Activated CD8-positive, alpha-beta T cell treated with anti-CD3 and anti-CD28 coated beads, Interleukin-2, amount 10 ng/mL, durations not matched to agents 7 days and 5 days (primary cell): Measurements from ENCODE around the gene ARTN. TPM values are rescaled to one million over a fixed set of nuclear protein-coding genes. Genes with fewer than 3 reads are reported as not detected.

Experiments
- ATAC-seq: fragments of 150-1000 bp; cut with Tn5 transposase; one replicate; pipeline ENCODE4 v1.10.0; 2021; ENCODE audit warnings: moderate library complexity
- CTCF ChIA-PET: fragments of 350-600 bp; sonication (Branson Sonifier 250); formaldehyde crosslinking; loops from one replicate; lab custom pipeline; 2021; ENCODE audit warnings: antibody characterized with exemption; lab: Charles Lee
- POLR2A ChIA-PET: fragments of 350-600 bp; sonication (Branson Sonifier 250); formaldehyde crosslinking; loops from one replicate; lab custom pipeline; 2021; ENCODE audit warnings: antibody characterized with exemption; lab: Charles Lee
- DNase-seq: peaks from one replicate; pipeline ENCODE4 v3.0.0-alpha.2; 2020
- H3K27ac Mint-ChIP-seq: one replicate; pipeline ENCODE4 v1.8.0; 2021; ENCODE audit warnings: mild to moderate bottlenecking, mixed read lengths
- H3K27me3 Mint-ChIP-seq: one replicate; pipeline ENCODE4 v1.8.0; 2021; ENCODE audit warnings: low read depth, mixed read lengths
- H3K36me3 Mint-ChIP-seq: one replicate; pipeline ENCODE4 v1.8.0; 2021; ENCODE audit warnings: low read depth, mixed read lengths
- H3K4me1 Mint-ChIP-seq: one replicate; pipeline ENCODE4 v1.8.0; 2021; ENCODE audit warnings: low read depth, mixed read lengths
- H3K4me3 Mint-ChIP-seq: one replicate; pipeline ENCODE4 v1.8.0; 2021; ENCODE audit warnings: mild to moderate bottlenecking, mixed read lengths
- H3K9me3 Mint-ChIP-seq: one replicate; pipeline ENCODE4 v1.8.0; 2022; ENCODE audit warnings: mixed read lengths; ENCODE audit not compliant: insufficient read depth
- total RNA-seq, 2 experiments: library from RNA; stranded (reverse); gene quantifications; one replicate each; pipeline ENCODE4 v1.2.3, GENCODE V29; 2021

The ARTN gene
- under 1 TPM; 0.23 to 0.68 TPM for total RNA-seq

DNA sequence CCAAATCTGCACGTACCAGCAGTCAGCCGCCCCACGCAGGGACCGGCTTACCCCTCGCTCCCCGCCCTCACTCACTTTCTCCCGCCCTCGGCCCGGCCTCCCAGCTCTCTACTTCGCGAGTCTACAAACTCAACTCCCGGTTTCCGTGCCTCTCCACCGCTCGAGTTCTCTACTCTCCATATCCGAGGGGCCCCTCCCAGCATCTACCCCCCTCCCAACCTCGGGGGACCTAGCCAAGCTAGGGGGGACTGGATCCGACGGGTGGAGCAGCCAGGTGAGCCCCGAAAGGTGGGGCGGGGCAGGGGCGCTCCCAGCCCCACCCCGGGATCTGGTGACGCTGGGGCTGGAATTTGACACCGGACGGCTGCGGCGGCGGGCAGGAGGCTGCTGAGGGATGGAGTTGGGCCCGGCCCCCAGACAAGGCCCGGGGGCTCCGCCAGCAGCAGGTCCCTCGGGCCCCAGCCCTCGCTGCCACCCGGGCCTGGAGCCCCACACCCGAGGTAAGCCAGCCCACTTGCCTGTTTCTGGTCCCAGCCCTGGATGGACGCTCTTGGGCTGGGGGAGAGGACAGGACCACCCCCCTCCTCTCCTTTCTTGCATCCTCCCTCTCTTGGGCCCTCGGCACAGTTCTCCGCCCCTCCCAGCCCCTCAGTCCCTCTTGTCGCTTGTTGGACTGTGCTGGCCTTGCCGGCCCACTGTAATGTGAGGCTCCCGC lies at the start of gene ARTN:
Gene ARTN, plus strand, starts transcription at position 416 of the 715 bp plus-strand sequence. CDS start 1,856 bp downstream, outside the sequence.
- Mint-ChIP-seq H3K27me3 (peaks cover 20% of the 10 kb centered on the region), H3K27ac (peak within 1 kb of the TSS; percentile 15), H3K4me3 (no peak within 1 kb of the TSS), H3K36me3 (peaks cover 4% of the 10 kb centered on the region), H3K4me1 (peaks cover 23% of the 10 kb centered on the region), H3K9me3 (no peaks in the 10 kb centered on the region)
- POLR2A ChIA-PET = no interaction called here
- DNase-seq (no peak), ATAC-seq (no peak)
- CTCF ChIA-PET = interaction anchor here (0.9 to 11.3 kb wide), 31 partner anchors 8 to 707 kb away, joined by 3 to 506 read pairs (median 10); partner anchors contain the start of genes ATP6V0B, IPO13, KDM4A and PTPRF

- Mint-ChIP-seq H3K4me1 (peaks cover 2% of the 10 kb centered on the region), H3K9me3 (no peaks in the 10 kb centered on the region), H3K4me3 (no peak overlapping the region), H3K27me3 (no peaks in the 10 kb centered on the region), H3K36me3 (no peaks in the 10 kb centered on the region), H3K27ac (no peak overlapping the region)
- CTCF ChIA-PET = interaction anchor here (1.5 kb wide), 1 partner anchor 50 kb away, joined by 4 read pairs; no protein-coding TSS in a partner anchor
- DNase-seq (no peak), ATAC-seq (no peak)
- POLR2A ChIA-PET = no interaction called here
Measured at GRCh38 chr1:43885279-43885801, 48.3 kb upstream of the ARTN start.

- CTCF ChIA-PET = no interaction called here
- Mint-ChIP-seq H3K36me3 (no peaks in the 10 kb centered on the region), H3K4me1 (peaks cover 2% of the 10 kb centered on the region), H3K9me3 (no peaks in the 10 kb centered on the region), H3K4me3 (no peak overlapping the region), H3K27ac (no peak overlapping the region), H3K27me3 (no peaks in the 10 kb centered on the region)
- no peak for ATAC-seq
- POLR2A ChIA-PET = no interaction called here
- DNase-seq = no peak
Measured at GRCh38 chr1:43887748-43888147, 45.9 kb upstream of the ARTN start.

- DNase-seq (no peak), ATAC-seq (no peak)
- CTCF ChIA-PET = interaction anchor here (1.3 to 1.9 kb wide), 2 partner anchors 44 to 127 kb away, joined by 4 to 6 read pairs; no protein-coding TSS in a partner anchor
- no peaks in the 10 kb centered on the region for H3K9me3 Mint-ChIP-seq
- H3K4me1 Mint-ChIP-seq = no peaks in the 10 kb centered on the region
- no peaks in the 10 kb centered on the region for H3K27me3 Mint-ChIP-seq
- no peaks in the 10 kb centered on the region for H3K36me3 Mint-ChIP-seq
- H3K4me3 Mint-ChIP-seq = no peak overlapping the region
- H3K27ac Mint-ChIP-seq = no peak overlapping the region
- POLR2A ChIA-PET = no interaction called here
Measured at GRCh38 chr1:43890815-43891214, 42.8 kb upstream of the ARTN start.

DNA sequence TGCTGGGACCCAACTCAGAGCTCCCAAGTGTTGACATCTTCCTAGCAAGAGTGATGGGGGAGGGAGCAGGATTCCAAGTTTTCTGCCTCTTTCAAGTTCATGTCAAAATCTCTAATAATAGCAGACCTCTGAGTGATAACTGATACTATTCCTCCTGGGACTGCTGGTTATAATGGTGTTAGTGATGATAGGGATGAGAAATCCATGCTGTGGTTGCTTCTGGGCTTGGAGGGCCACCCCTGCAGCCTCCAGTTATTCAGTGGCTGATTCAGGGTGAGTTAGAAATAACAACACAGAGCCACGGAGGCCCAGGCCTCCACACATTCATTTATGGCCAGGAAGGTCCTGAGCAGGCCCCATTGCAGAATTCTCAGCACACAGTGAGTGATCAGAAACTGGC lies 40.6 kb upstream of the ARTN start:
- ATAC-seq (no peak), DNase-seq (no peak)
- Mint-ChIP-seq H3K36me3 (peaks cover 2% of the 10 kb centered on the region), H3K4me3 (no peak overlapping the region), H3K9me3 (no peaks in the 10 kb centered on the region), H3K27ac (no peak overlapping the region), H3K4me1 (no peaks in the 10 kb centered on the region), H3K27me3 (no peaks in the 10 kb centered on the region)
- POLR2A ChIA-PET = no interaction called here
- CTCF ChIA-PET = interaction anchor here (0.9 to 4.4 kb wide), 2 partner anchors 41 to 129 kb away, joined by 5 to 14 read pairs; partner anchors contain the start of gene ARTN

- POLR2A ChIA-PET = no interaction called here
- Mint-ChIP-seq H3K9me3 (no peaks in the 10 kb centered on the region), H3K4me3 (no peak overlapping the region), H3K4me1 (no peaks in the 10 kb centered on the region), H3K27me3 (no peaks in the 10 kb centered on the region), H3K27ac (no peak overlapping the region), H3K36me3 (peaks cover 2% of the 10 kb centered on the region)
- no peak for DNase-seq
- ATAC-seq = no peak
- CTCF ChIA-PET = interaction anchor here (1.0 to 1.4 kb wide), 3 partner anchors 32 to 135 kb away, joined by 3 to 4 read pairs (median 3); no protein-coding TSS in a partner anchor
Measured at GRCh38 chr1:43898981-43899380, 34.6 kb upstream of the ARTN start.

- POLR2A ChIA-PET = no interaction called here
Measured at GRCh38 chr1:43900386-43900785, 33.2 kb upstream of the ARTN start.

DNA sequence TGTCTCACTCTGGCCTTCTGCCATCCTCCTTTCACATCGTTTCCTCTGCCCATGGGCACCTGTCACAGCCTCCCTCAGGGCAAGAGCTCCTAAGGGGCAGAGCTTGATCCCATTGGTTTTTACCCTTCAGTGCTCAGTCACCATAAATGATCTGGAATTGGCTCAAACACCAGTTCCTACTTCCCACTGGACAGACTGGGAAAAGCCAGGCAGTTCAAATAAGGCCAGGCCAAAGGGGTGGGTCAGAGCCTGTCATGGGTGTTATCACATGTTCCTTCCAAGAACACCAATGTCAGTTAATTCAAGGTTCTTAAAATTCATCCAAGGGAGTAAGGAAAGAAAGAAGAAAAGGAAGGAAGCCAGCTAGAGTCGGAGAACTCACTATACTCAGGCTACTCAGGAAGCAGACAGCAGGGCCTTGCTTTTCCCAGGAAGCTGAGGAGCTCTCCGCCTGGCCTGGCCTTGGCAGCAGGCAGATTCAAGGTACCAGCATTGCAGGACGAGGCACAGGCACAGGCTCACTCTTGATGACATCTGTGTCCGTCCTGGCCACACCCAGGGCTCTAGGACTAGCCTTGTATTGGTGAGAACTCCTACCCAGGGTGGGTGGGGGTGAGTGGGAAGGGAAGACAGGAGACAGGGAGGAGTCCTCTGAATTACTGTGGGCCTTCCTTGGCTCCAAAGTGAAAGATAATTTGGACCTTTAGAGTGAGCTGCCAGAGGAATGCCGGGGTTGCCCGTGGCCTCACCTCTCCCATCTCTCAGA lies 32.2 kb upstream of the ARTN start:
- H3K36me3 Mint-ChIP-seq = peaks cover 2% of the 10 kb centered on the region
- DNase-seq (no peak), ATAC-seq (no peak)
- no peaks in the 10 kb centered on the region for H3K27me3 Mint-ChIP-seq
- ChIA-PET CTCF (interaction anchor here (2.0 kb wide), 1 partner anchor 33 kb away, joined by 6 read pairs; no protein-coding TSS in a partner anchor), POLR2A (no interaction called here)
- H3K4me3 Mint-ChIP-seq = no peak overlapping the region
- H3K4me1 Mint-ChIP-seq = no peaks in the 10 kb centered on the region
- H3K9me3 Mint-ChIP-seq = no peaks in the 10 kb centered on the region
- H3K27ac Mint-ChIP-seq = no peak overlapping the region

More at GRCh38 chr1:43900386-43900785, 33.2 kb upstream of the ARTN start:
- DNase-seq (no peak), ATAC-seq (no peak)
- Mint-ChIP-seq H3K36me3 (peaks cover 2% of the 10 kb centered on the region), H3K9me3 (no peaks in the 10 kb centered on the region), H3K4me3 (no peak overlapping the region), H3K27ac (no peak overlapping the region), H3K4me1 (no peaks in the 10 kb centered on the region), H3K27me3 (no peaks in the 10 kb centered on the region)
- CTCF ChIA-PET = interaction anchor here (1.3 kb wide), 1 partner anchor 136 kb away, joined by 3 read pairs; no protein-coding TSS in a partner anchor

GRCh38 chr1:43902058-43902831 lies 31.4 kb upstream of the ARTN start:
- CTCF ChIA-PET = interaction anchor here (2.0 kb wide), 1 partner anchor 32 kb away, joined by 6 read pairs; no protein-coding TSS in a partner anchor
- POLR2A ChIA-PET = no interaction called here
- DNase-seq (no peak), ATAC-seq (no peak)
- no peak overlapping the region for H3K4me3 Mint-ChIP-seq
- H3K27ac Mint-ChIP-seq = peak overlapping the region; percentile 70
- no peaks in the 10 kb centered on the region for H3K36me3 Mint-ChIP-seq
- H3K27me3 Mint-ChIP-seq = no peaks in the 10 kb centered on the region
- H3K4me1 Mint-ChIP-seq = peaks cover 2% of the 10 kb centered on the region
- H3K9me3 Mint-ChIP-seq = no peaks in the 10 kb centered on the region

DNA sequence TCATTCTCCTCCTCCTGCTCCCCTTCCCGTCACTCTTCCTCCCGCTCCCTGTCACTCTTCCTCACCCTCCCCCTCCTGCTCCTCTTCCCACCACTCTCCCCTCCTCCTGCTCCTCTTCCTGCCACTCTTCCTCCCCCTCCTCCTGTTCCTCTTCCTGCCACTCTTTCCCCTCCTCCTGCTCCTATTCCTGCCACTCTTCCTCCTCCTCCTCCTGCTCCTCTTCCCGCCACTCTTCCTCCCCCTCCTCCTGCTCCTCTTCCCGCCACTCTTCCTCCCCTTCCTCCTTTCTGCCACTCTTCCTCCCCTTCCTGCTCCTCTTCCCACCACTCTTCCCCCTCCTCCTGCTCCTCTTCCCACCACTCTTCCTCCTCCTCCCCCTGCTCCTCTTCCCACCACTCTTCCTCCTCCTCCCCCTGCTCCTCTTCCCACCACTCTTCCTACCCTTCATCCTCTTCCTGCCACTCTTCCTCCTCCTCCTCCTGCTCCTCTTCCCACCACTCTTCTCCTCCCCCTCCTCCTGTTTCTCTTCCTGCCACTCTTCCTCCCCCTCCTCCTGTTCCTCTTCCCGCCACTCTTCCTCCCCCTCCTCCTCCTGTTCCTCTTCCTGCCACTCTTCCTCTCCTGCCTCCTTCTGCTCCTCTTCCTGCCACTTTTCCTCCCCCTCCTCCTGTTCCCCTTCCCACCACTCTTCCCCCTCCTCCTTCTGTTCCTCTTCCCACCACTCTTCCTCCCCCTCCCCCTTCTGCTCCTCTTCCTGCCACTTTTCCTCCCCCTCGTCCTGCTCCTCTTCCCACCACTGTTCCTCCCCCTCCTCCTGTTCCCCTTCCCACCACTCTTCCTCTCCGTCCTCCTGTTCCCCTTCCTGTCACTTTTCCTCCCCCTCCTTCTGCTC lies 28.7 kb upstream of the ARTN start:
- Mint-ChIP-seq H3K27ac (no peak overlapping the region), H3K4me1 (peaks cover 2% of the 10 kb centered on the region), H3K4me3 (no peak overlapping the region), H3K27me3 (no peaks in the 10 kb centered on the region), H3K9me3 (no peaks in the 10 kb centered on the region), H3K36me3 (no peaks in the 10 kb centered on the region)
- CTCF ChIA-PET = no interaction called here
- ATAC-seq (no peak), DNase-seq (no peak)
- POLR2A ChIA-PET = no interaction called here
